ENCODE results near the gene HSPA4. TPM values are rescaled to one million over a fixed set of nuclear protein-coding genes. Genes with fewer than 3 reads are reported as not detected.
"Not testable (repeated sequence)": the region's sequence is repeated elsewhere in the genome, so short reads cannot be mapped to it uniquely, and the experiment has no call there.

The HSPA4 gene
- total RNA-seq, 1 experiment from 2014 or later = 70.6 TPM

DNA sequence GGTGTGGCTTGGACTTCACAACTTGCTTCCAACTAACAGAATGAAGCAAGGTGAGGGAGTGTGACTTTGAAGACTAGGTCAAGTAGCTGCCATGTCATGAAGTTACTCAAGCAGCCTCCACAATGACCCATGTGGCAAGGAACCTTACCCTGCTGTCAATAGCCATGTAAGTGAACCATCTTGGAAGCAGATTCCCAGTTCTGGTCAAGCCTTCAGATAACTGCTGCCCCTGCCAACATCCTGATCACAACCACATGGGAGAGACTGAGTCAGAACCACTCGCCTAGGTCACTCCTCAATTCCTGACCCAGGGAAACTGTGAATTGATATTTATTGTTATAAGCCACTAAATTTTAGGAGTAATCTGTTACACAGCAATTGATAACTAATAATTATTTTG lies 36.3 kb upstream of the HSPA4 start:
- ChIA-PET POLR2A (ENCODE audit: unreplicated experiment) (no interaction called here), CTCF (no interaction called here)
- Histone ChIP-seq H3K27ac (ENCODE audit: low read length) (no peak overlapping the region), H3K9me3 (ENCODE audit: low read length) (no peaks in the 10 kb centered on the region), H3K9me2 (replicated peaks; ENCODE audit: low read length) (no peaks in the 10 kb centered on the region), H4K20me1 (ENCODE audit: low read length) (no peaks in the 10 kb centered on the region), H3K4me2 (ENCODE audit: low read length) (no peak overlapping the region), H3K79me2 (ENCODE audit: low read length) (no peaks in the 10 kb centered on the region), H3K36me3 (ENCODE audit: low read depth, low read length) (peaks cover 6% of the 10 kb centered on the region; the same call in 1 of the 2 replicates), H3K4me3 (ENCODE audit: low read length) (no peak overlapping the region), H2AFZ (ENCODE audit: low read length) (no peak overlapping the region), H3F3A (ENCODE audit: low read length, unreplicated experiment) (no peaks in the 10 kb centered on the region), H3K9ac (ENCODE audit: low read length) (no peak overlapping the region), H3K4me1 (ENCODE audit: insufficient read depth, low read length) (no peaks in the 10 kb centered on the region), H3K27me3 (ENCODE audit: low read length) (no peaks in the 10 kb centered on the region)
- intact Hi-C loops (cut with micrococcal nuclease) = no loop called here
- no peak for DNase-seq
- no peak for ATAC-seq
- TF ChIP-seq CTCF (conservative IDR thresholded peaks at IDR 0.05; ENCODE audit: low read depth, low read length) (no peak), EZH2phosphoT487 (IDR thresholded peaks at IDR 0.05; ENCODE audit: borderline replicate concordance, low read length) (no peak), EZH2 (IDR thresholded peaks at IDR 0.05; ENCODE audit: low read length, unreplicated experiment) (no peak)
- BruUV-seq (replicated peaks) = no TSS peak

GRCh38 chr5:133017964-133018363 lies 33.8 kb upstream of the HSPA4 start:
- Histone ChIP-seq H3K9me2 (replicated peaks; ENCODE audit: low read length) (no peaks in the 10 kb centered on the region), H4K20me1 (ENCODE audit: low read length) (no peaks in the 10 kb centered on the region), H3K4me3 (ENCODE audit: low read length) (no peak overlapping the region), H3F3A (ENCODE audit: low read length, unreplicated experiment) (no peaks in the 10 kb centered on the region), H3K9ac (ENCODE audit: low read length) (no peak overlapping the region), H3K9me3 (ENCODE audit: low read length) (no peaks in the 10 kb centered on the region), H3K27ac (ENCODE audit: low read length) (no peak overlapping the region), H3K36me3 (ENCODE audit: low read depth, low read length) (0 out of 2 replicates have a peak, but pooled peaks cover 3% of the 10 kb centered on the region), H3K79me2 (ENCODE audit: low read length) (peaks cover 4% of the 10 kb centered on the region), H3K4me2 (ENCODE audit: low read length) (no peak overlapping the region), H3K27me3 (ENCODE audit: low read length) (no peaks in the 10 kb centered on the region), H3K4me1 (ENCODE audit: insufficient read depth, low read length) (no peaks in the 10 kb centered on the region), H2AFZ (ENCODE audit: low read length) (no peak overlapping the region)
- CTCF ChIA-PET = no interaction called here
- POLR2A ChIA-PET (ENCODE audit: unreplicated experiment) = no interaction called here
- intact Hi-C loops (cut with micrococcal nuclease) = no loop called here
- ATAC-seq = no peak
- DNase-seq = no peak
- no TSS peak for BruUV-seq (replicated peaks)
- TF ChIP-seq EZH2phosphoT487 (IDR thresholded peaks at IDR 0.05; ENCODE audit: borderline replicate concordance, low read length) (no peak), CTCF (conservative IDR thresholded peaks at IDR 0.05; ENCODE audit: low read depth, low read length) (no peak), EZH2 (IDR thresholded peaks at IDR 0.05; ENCODE audit: low read length, unreplicated experiment) (no peak)

DNA sequence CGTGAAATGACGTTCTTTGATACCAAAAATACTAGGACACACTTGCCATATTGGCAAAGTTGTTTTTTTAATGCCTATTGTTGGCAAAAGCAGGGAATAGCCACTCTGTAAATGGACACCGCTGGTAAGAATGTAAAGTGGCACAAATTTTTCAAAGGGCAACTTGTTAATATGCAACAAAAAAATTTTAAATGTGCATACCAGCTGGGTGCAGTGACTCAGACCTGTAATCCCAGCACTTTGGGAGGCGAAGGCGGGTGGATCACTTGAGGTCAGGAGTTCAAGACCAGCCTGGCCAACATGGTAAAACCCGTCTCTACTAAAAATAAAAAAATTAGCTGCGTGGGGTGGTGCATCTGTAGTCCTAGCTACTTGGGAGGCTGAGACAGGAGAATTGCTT lies 32.3 kb upstream of the HSPA4 start:
- H3K4me2 ChIP-seq (ENCODE audit: low read length); H2AFZ ChIP-seq (ENCODE audit: low read length); ATAC-seq; H3F3A ChIP-seq (ENCODE audit: low read length, unreplicated experiment); intact Hi-C loops (cut with micrococcal nuclease); H3K4me1 ChIP-seq (ENCODE audit: insufficient read depth, low read length); H3K27me3 ChIP-seq (ENCODE audit: low read length); H3K27ac ChIP-seq (ENCODE audit: low read length); H3K4me3 ChIP-seq (ENCODE audit: low read length); H3K9ac ChIP-seq (ENCODE audit: low read length); POLR2A ChIA-PET (ENCODE audit: unreplicated experiment); H3K36me3 ChIP-seq (ENCODE audit: low read depth, low read length); BruUV-seq (replicated peaks); H4K20me1 ChIP-seq (ENCODE audit: low read length); H3K9me2 ChIP-seq (replicated peaks; ENCODE audit: low read length); CTCF ChIA-PET; H3K9me3 ChIP-seq (ENCODE audit: low read length); DNase-seq: not testable (repeated sequence)
- H3K79me2 ChIP-seq (ENCODE audit: low read length) = peaks cover 19% of the 10 kb centered on the region
